GM04504 (cell line): ENCODE data around the gene OTULINL.
A peak's percentile ranks its signal among the peaks of the same experiment; 100 is the strongest.

Experiments used
- DNase-seq: peaks from one replicate; pipeline ENCODE4 v3.0.0-alpha.2; 2012; ENCODE audit warnings: low read depth

The OTULINL gene

GRCh38 chr5:14577079-14577725 is 4.4 kb upstream of the OTULINL start:
- no peak for DNase-seq

- no peak for DNase-seq
These were observed 3.6 kb upstream of the OTULINL start for GRCh38 chr5:14577971-14578370.

- no peak for DNase-seq
These were observed 2.3 kb upstream of the OTULINL start for GRCh38 chr5:14579246-14579645.

GRCh38 chr5:14579731-14580397 is 1.7 kb upstream of the OTULINL start:
- no peak for DNase-seq

GRCh38 chr5:14580398-14581034 is 1.1 kb upstream of the OTULINL start:
- peak; percentile 81 for DNase-seq

GRCh38 chr5:14581891-14582796 is 552 bp downstream of the OTULINL start:
- no peak for DNase-seq

GRCh38 chr5:14582797-14583137 is 1.2 kb downstream of the OTULINL start:
- no peak for DNase-seq

GRCh38 chr5:14584848-14585247 is 3.3 kb downstream of the OTULINL start:
- DNase-seq: no peak

- DNase-seq: no peak
These were observed 5.6 kb downstream of the OTULINL start for GRCh38 chr5:14587150-14587549.

- no peak for DNase-seq
These were observed 6.6 kb downstream of the OTULINL start for GRCh38 chr5:14588145-14588544.

GRCh38 chr5:14588758-14589543 is 7.4 kb downstream of the OTULINL start:
- no peak for DNase-seq

GRCh38 chr5:14590949-14591348 is 9.4 kb downstream of the OTULINL start:
- no peak for DNase-seq

- DNase-seq: no peak
These were observed 10.0 kb downstream of the OTULINL start for GRCh38 chr5:14591548-14591947.

GRCh38 chr5:14593326-14594021 is 11.9 kb downstream of the OTULINL start:
- no peak for DNase-seq

GRCh38 chr5:14594378-14595074 is 12.9 kb downstream of the OTULINL start:
- no peak for DNase-seq

- DNase-seq: no peak
These were observed 13.6 kb downstream of the OTULINL start for GRCh38 chr5:14595189-14595588.

GRCh38 chr5:14595891-14596290 is 14.3 kb downstream of the OTULINL start:
- DNase-seq: no peak

GRCh38 chr5:14597080-14597479 is 15.5 kb downstream of the OTULINL start:
- no peak for DNase-seq

GRCh38 chr5:14598225-14598624 is 16.6 kb downstream of the OTULINL start:
- DNase-seq: no peak

GRCh38 chr5:14599476-14600127 is 18.0 kb downstream of the OTULINL start:
- no peak for DNase-seq
